GM20431 (cell line): ENCODE results near the gene FERMT1.
"Not testable (repeated sequence)": the region's sequence is repeated elsewhere in the genome, so short reads cannot be mapped to it uniquely, and the experiment has no call there.

Experiments used
- in situ Hi-C: fragments of 300-500 bp; cut with MseI, MboI; formaldehyde crosslinking; loops from one replicate; pipeline ENCODE4 v1.15.0; 2020; ENCODE audit warnings: low sequenced_read_pairs; ENCODE audit not compliant: unreplicated experiment

FERMT1 gene

DNA sequence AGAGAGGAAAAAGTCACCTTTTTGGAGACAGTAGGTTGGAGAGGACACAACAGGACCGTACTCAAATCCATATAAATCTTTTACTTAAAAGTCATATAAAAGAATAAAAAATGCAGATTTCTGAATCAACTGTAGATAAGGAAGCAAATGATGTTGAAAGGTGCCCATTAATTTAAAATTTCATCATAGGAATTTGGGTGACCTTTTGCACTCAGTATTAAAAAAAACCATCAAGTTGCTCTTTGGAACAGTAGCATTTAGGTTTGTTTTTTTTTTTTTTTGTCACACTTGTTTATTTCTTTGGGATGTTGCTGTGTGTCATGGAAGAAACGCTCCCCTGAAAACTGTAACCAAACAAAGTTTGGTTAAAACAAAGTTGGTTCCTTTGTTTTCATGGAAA lies 48.0 kb downstream of the FERMT1 start:
- in situ Hi-C loops = no loop called here

DNA sequence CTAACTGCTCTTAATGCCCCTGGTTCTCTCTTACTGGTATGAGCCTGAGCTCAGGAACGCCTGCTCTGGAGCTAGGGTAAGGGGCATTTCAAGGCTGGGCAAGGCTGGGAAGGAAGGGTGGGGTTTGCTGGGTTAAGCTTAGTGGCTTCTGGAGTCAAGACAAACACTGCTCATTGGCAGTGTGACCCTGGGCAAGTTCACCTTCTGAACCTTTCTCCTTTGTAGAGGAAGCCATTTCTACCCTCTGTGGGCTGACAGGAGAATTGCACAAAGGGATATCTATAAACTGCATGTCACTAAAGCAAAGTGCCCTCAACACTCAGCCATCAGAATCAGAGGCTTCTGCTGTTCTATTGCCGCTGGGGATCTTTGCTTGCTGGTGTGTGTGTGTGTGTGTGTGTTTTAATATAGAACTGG lies 48.7 kb downstream of the FERMT1 start:
- in situ Hi-C loops = no loop called here

DNA sequence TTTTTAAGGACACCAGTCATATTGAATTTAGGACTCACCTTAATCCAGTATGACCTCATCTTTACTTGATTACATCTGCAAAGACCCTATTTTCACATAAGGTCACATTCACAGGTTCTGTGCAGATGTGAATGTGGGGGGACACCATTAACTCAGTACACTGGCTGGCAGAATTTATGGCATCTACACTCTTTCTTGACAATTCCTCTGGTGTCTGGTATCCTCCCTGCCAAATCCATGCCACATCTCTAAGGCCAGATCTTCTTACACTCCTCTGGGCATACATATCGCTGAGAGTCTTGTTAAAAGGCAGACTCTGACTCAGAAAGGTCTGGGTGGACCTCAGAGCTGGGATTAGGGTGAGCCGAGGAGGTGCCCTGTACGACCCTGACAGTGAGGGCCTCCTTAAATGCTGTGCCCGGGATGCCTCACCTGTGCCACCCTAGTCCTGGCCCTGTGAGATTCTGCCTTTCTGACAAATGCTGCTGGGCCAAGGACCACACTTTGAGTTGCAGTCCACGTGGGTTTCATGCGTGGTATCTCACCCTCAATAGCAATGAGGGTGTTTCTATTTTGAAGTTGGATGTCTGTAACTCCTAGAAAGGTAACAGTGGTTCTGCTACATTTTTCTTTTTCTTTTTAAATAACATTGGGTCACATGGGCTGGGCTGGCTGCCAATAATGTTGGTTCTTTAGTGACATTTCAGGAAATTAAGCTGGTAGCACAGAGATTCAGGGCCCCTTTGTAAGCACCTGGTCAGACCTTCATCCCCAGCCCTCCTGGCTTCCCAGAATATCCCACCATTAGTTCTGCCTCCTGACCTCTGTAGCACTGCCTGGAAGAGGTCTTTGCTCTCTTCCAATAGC lies 51.8 kb downstream of the FERMT1 start:
- in situ Hi-C loops = no loop called here

DNA sequence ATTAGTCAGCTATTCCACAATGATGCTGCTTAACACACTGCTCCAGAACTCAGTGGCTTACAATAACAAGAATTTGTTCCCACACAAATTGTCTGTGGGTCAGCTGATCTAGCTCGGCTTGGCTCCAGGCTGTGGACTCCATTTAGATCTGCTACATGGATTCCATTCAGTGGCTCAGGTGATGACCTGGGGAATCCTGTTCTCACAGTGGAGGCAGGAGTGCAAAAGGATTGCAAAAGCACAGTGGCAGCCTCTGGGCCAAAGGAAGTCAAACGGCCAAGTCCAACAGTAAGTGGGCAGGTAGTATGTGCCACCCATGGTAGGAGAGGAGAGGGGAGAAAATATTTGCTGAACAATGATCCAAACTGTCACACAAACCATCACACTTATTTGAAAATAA lies 53.2 kb downstream of the FERMT1 start:
- in situ Hi-C loops = no loop called here

DNA sequence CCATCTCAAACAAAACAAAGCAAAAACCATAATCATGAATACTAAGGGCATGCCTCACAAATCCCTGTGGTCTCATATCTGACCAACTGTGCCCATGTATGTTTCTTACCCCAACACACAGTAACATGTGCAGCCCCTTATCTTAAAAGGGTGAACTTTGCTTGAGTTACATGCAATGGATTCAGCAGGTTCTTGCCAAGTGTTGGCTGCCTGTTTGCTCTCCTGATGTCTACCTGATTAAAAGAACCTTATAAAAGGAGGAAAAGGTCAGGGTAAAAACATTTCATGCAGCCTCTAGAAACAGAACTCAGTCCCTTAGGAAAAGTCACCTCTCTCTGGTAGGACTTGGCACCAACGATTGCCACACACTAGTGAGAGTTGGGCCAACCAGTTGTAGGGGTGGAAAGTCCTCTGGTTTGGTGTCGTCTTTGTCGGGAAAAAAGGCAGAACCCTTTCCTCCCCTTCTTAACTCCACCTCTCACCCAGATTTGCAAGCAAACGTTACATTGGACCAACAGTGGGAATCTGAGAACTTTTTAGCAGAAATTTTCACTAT lies 55.0 kb downstream of the FERMT1 start:
- in situ Hi-C loops = no loop called here

DNA sequence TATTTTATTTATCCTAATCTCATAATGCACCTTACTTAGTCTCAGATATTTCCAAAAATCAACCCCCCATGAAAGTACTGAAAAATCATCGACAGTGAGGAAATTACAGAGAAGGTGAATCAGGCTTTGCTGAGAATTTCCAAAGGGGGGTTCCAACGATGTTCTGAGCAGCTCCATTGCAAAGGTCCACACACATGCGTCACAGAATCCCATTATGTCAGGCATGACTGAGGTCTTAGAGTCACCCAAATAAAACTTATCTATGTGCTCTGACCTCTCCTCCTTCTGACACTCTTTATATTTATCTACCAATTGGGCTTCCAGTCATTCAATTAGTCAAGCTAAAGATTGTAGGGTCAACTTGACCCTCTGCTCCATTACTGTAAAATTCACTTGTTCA lies 56.2 kb downstream of the FERMT1 start:
- in situ Hi-C loops = no loop called here

DNA sequence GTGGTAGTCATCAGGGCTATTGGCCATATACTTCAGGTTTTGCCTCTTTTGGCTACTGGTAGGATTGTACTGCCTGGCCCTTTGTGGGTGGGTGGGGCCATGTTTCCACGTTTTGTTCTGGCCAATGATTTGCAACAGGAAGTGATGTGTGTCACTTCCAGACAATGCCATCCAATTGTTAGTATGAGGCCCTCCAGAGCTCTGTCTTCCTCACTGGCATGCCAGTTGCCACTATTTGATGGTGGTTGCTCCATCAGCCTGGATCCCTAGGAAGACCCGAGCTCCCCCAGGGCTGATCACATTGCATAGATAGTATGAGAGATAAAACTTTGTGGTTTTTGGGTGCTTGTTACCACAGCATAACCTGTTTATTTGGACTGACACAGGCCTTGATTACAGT lies 61.3 kb downstream of the FERMT1 start:
- in situ Hi-C loops = no loop called here

DNA sequence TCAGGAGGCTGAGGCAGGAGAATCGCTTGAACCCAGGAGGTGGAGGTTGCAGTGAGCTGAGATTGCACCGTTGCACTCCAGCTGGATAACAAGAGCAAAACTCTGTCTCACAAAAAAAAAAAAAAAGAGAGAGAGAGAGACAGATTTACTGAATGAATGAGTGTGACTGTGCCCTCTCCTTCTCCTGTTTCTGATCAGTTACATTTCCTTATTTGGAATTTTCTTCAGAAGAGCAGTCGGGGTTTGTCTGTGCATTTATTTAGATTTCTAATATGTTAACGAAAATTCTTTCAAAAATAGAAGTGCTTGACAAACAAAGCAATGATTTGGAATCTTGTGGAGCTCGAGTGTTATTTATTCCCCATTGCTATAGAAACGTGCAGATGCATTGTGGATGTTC lies 62.6 kb downstream of the FERMT1 start:
- in situ Hi-C loops = no loop called here

DNA sequence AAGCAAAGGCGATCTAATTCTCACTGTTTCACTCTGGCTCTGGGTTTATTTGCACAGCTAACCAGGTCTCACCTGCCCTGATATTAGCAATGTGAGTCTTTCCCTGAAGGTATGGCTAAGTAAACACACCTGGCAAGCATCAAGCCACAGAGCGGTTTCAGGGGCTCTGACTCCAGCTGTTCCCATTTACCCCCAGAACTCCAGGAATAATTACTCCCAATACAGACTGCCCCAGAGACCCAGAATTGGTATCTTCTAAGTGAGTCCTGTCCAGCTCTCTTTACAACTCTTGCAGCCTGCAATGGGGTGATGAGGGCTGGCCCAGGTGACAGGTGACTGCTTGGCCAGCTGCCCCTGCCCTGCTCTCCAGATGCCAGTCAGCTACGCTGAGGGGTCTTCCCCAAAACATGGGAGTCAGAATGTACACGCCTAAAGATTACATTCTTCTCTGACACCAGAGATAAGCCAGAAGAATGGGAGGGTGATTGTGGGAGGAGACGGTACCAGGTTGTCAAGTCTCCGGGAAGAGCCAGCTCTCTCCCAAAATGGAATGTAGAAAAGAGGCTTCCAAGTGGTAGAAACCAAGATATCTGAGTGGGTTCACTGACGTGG lies 64.0 kb downstream of the FERMT1 start:
- in situ Hi-C loops = no loop called here

DNA sequence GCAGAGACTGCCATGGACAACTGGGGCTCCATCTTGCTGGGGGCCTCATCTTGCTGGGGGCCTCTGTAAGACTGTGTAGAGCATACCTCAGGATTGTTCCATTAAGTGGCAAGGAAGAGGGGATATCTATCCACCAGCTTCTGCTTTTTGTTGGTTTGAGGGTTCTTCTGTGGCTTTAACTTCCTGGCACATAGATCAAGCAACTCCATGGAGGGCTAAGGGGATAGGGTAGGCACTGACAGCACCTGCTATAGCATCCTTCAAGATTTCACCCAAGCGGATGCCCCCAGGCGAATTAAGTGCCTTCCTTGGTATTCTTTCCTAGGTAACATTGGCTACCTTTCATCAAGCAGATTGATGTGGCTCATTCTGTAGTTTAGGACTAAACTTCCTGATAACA lies 65.1 kb downstream of the FERMT1 start:
- in situ Hi-C loops = no loop called here

DNA sequence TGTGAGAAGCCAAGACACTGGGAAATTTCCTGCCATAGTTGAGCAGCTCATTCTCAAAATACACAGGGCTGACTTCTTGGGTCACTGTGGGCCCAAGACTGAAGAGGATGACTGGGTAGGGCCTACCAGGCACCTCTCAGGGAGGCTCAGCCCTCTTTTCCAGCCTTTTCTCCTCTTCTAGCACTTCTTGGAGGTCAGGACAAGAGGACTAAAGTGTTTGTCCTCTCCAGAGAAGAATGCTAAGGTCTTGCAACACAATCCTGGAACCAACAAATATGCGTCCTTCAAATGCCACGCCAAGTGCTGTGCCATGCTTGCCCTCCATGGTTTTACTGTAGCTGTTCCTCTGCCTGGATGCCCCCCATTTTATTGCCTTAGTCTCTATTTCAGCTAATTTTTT lies 65.7 kb downstream of the FERMT1 start:
- in situ Hi-C loops = no loop called here

DNA sequence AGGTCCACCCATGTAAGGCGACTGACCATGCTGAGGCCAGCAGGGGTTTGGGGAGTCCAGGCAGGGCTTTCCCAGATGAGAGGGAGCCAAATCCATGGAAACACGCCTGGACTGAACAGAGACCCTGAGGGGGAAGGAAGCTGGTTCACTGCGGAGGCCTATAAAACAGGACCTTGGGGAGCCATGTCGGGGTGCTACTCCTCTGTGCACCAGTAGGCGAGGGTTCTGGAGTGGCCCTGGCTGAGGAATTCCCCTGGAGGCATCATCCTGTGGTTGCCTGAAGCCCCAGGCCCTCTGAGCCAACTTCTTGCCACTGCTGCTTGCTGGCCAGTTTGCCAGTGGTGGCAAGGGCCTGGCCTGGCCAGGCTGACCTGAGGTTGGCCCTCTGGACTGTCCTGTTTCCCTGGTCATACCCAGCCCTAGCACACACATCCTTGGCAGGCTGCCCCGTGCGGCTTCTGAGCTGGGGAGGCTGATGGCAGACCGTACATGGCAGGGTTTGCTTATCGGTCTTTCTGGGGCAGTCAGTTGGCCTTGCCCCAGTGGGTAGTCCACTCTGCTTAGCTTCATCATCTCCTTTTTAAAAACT lies 66.8 kb downstream of the FERMT1 start:
- in situ Hi-C loops = no loop called here

DNA sequence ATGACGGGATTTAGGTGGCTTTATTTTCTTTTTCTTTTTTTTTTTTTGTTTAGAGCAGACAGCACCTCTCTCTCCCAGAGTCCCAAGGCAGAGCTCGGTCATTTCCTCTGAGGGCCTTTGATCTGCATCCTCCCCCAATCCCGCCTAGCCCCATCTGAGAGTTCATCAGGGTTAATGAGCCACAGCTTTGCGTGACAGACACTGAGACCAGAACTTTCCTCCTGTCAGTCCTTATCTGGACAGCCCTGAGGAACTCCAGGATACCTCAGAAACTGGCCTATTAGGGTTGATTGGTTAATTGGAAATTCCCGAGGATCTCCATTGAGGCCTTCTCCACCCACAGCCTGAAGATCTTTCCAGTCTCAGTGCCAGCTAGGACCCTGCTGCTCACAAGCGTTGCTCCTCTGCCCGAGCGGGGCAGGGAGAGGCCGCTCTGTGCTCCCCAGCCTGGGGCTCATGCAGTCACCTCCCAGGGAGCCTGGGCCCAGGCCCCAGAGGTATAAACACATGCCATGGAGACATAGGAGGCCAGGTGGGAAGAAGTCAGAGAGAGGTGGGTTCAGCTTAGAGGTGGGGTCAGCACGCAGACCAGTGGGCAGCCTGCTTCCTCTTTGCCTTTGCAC lies 67.6 kb downstream of the FERMT1 start:
- in situ Hi-C loops = no loop called here

DNA sequence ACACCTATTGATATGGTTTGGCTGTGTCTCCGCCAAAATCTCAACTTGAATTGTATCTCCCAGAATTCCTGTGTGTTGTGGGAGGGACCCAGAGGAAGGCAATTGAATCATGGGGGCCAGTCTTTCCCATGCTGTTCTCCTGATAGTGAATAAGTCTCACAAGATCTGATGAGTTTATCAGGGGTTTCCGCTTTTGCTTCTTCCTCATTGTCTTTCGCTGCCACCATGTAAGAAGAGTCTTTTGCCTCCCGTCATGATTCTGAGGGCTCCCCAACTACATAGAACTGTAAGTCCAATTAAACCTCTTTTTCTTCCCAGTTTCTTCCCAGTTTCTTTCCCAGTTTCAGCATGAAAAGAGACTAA lies 68.2 kb downstream of the FERMT1 start:
- in situ Hi-C loops = not testable (repeated sequence)

DNA sequence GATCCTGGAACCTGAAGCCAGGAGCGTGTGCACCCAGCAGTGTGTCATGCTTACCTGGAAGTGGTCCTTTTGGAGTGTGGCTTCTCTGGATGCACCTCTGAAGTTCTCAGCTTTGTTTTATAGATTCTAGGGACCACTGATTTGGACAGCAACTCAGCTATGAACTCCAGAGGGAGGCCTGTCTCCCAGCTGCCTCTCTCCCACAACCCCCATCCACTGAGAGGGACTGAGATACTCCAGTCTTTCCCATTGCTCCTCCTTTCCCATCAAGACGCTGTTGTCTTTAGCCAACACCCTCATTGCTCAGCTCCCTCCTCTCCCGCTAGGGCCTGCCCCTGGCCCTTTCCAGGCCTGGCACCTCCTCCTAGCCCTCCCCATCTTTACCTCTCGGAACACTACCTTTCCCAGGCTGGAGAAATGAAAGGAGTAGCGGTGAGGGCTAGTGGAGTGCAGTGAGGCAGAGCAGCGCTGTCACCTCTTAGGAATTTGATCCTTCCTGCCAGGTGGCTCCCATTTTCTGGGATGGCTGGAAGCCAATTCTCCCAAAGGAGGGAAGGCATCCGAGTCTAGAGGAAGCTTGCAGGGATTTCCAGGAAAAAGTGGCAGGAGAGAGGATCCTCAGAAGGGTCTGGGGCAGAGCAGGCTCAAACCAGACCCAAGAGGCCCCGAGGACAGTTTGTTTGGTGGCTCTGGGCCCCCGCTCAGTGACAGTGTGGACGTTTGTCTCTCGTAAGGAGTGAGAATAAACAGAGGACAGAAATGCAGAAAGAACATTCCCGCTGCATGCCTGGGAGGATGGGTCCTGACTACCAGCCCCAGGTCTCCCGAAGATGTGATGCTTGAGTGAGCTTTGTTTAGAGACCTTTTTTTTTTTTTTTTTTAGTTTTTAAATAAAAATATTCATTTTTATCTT lies 68.8 kb downstream of the FERMT1 start, which contains the start of gene LRRN4:
Gene LRRN4 (minus strand): TSS at position 285 of the 913 bp plus-strand sequence. CDS start 1,261 bp downstream, outside the sequence.
- in situ Hi-C loops = no loop called here

DNA sequence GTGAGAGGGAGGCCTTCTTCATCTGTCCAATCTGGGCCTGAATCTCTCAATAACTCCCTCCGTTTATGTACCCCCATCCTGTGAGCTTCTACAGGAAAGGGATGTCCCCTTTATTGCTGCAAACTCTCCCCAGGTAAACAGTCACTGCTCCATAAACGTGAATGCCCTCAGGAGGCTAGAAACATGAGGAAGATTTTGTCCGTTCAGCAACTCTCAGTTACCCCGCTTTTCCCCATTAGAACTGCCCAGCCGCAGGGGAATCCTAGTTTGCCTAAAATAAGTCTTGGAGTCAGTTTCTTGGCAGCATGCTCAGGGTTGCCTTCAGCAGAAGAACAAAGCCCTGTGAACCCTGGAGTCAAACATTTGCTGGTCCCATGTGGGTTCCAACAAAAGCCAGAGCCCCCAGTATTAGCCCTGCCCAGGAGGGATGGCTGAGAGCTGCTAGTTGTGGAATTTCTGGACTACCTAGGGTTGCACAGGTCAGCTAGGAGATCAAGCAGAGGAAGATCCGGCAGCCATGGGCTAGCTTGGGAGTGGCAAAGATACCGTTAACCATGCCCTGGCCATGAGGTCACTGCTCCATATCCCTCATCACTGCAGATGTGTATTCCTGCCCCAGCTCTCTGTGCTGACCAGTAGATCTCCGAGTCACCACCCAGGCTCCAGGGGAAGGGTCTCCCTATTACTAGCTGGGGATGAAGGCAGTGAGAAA lies 69.6 kb downstream of the FERMT1 start:
- in situ Hi-C loops = no loop called here

DNA sequence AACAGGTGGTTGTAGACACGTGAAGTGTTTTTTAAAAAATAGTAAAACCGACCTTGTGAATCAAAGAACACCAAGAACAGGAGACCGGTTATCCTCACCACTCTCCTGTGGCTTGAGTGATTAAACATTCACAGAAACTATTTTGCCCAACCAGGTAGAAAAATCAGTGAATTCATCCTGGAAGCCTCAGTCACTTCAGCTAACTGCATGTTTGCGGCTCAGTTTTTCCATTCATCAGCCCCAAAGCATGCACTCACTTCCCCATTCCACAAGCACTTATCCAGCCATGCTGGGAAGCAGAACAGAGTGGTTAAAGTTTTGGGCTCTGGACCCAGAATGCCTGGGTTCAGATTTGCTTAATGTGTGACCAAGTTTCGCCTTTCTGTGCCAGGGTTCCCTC lies 71.3 kb downstream of the FERMT1 start:
- in situ Hi-C loops = no loop called here

DNA sequence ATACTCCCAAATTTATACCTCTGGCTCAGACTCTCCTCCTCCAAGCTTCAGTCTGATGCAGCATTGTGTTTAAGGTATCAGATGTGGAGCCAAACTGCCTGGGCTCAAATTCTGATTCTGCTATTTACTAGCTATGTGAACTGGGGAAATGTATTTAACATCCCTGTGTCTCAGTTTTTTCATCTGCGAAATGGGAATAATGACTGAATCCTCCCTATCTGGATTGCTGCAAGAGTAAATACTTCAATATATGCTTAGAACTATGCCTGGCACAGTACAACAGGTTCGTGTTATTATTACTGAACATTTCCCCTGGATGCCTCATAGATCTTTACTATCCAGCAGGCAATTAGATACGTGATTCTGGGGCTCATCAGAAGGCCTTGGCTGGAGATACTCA lies 74.4 kb downstream of the FERMT1 start:
- in situ Hi-C loops = no loop called here

DNA sequence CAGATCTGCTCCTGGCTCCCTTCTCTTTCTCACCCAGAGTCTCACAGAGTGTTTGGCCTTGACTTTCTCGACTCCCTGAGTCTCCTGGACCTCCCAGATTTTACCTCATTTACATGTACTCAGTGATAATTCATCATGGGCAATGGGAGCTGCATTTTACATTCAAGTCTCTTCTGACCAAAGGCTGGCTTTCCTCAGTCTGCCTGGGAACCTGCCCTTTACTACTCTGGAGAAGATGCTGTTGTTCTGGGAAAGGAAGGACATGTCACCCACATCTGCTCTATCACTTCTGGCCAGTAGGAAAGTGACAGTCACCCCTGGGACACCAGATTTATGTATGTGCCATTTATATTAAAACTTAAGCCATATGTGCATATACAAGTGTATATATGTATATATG lies 76.4 kb downstream of the FERMT1 start:
- in situ Hi-C loops = no loop called here
